Stimulated activated naive CD8-positive, alpha-beta T cell treated with anti-CD3 and anti-CD28 coated beads, Interleukin-15, Interleukin-2, amounts not matched to agents 100 U/mL and 50 U/mL, for 24 hours (primary cell): Measurements from ENCODE around the gene ARFIP1.
"Not testable (repeated sequence)": the region's sequence is repeated elsewhere in the genome, so short reads cannot be mapped to it uniquely, and the experiment has no call there.

ENCODE experiments used
- ATAC-seq: fragments of 150-1000 bp; cut with Tn5 transposase; one replicate; pipeline ENCODE4 v1.10.0; 2021
- DNase-seq: peaks from one replicate; pipeline ENCODE4 v3.0.0; 2021

Gene ARFIP1

GRCh38 chr4:152896811-152897210, 117.1 kb downstream of the ARFIP1 start:
- DNase-seq (no peak), ATAC-seq (no peak)

DNA sequence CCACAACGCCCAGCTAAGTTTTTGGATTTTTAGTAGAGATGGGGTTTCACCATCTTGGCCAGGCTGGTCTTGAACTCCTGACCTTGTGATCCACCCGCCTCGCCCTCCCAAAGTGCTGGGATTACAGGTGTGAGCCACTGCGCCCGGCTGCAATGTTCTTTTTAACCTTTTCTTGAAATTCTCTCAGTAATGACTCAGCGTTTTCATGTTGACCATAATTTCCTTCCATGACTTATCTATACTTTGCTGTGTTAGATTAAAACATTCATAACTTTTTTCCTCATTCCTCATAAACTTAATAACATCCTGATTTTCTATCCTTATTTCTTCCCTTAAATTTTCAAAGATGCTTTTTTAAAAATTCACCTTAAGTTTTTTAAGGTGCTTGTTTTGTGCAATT, 118.4 kb downstream of the ARFIP1 start:
- DNase-seq = not testable (repeated sequence)

DNA sequence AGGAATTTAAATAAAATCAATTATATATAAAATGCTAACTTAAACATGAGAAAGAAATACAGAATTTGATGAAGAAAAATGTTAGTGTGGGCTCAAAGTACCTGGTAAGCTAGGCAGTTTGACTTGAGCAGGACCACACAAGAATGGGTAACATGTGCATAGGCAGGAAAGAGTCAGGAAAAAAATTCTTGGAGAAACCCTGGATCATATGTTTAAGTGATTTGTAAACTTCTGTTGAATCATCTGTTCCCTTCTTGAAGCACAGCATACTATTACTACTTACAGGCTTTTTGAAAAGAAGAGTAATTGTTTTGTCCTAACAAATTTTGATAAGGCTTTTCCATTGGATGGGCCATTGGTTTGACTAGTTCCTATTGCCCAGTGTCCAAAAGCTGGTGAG, 118.9 kb downstream of the ARFIP1 start:
- DNase-seq (no peak), ATAC-seq (no peak)

More for the DNA sequence above, 118.4 kb downstream of the ARFIP1 start:
- not testable (repeated sequence) for ATAC-seq

GRCh38 chr4:152900395-152900794, 120.6 kb downstream of the ARFIP1 start:
- no peak for DNase-seq

GRCh38 chr4:152901205-152901604, 121.5 kb downstream of the ARFIP1 start:
- no peak for ATAC-seq
- DNase-seq = no peak

More at GRCh38 chr4:152900395-152900794, 120.6 kb downstream of the ARFIP1 start:
- ATAC-seq = no peak

- DNase-seq (no peak), ATAC-seq (no peak)
Observed at GRCh38 chr4:152903658-152904057, 123.9 kb downstream of the ARFIP1 start.

DNA sequence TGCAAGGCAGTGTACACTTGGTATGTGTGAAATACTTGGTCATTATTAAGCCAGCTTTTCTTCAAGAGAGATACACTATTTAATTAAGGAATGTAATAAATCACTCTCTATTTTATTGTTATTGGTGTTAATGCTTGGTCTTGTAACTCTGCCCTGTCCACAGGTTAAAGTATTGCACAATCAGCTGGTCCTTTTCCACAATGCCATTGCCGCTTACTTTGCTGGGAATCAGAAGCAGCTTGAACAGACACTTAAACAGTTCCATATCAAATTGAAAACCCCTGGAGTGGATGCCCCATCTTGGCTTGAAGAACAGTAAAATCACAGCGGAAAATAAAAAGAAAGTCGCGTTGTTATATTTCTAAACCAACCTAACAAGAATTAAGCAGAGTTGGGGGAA, 130.1 kb downstream of the ARFIP1 start:
- ATAC-seq = no peak

DNA sequence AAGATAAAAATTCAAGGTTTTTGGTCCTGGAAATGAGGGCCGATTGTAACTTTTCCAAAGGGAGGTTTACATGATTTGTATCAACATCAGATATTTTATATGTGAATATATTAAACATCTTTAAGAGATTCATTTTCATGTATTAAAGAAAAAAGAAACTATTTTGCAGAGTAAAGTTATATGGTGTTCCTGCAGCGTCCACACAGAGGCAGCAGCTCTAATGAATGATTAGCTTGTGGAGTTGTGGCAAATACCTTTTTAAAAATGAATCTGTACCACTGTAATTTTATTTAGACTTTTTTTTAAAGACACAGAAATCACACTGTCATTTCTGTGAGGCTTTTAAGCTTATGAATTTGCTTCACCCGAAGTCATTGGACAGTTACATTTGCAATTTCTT, 130.8 kb downstream of the ARFIP1 start:
- ATAC-seq (no peak), DNase-seq (no peak)

More for the DNA sequence above, 130.1 kb downstream of the ARFIP1 start:
- DNase-seq = no peak

GRCh38 chr4:152917543-152918395, 138.0 kb downstream of the ARFIP1 start:
- ATAC-seq (no peak), DNase-seq (no peak)

GRCh38 chr4:152919826-152920225, 140.1 kb downstream of the ARFIP1 start:
- no peak for DNase-seq
- no peak for ATAC-seq

DNA sequence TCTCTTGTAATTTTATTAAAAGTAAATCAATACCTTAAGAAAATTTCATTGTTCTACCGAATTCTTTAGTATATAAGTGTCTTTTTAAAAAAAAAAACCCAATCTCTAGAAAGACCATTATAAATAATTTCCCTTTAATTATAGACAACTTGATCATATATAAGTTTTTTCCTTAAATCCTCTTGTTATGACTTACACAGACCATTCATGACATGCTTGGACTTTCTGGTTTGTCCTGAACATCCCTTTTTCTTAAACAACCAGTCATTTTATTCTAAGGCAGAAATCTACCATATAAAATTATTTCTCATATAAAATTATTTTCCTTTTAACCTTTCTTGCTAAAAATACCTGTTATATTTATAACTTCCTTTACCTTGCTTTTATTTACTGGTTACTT, 141.0 kb downstream of the ARFIP1 start:
- ATAC-seq (no peak), DNase-seq (no peak)

GRCh38 chr4:152921284-152921683, 141.5 kb downstream of the ARFIP1 start:
- ATAC-seq = no peak

DNA sequence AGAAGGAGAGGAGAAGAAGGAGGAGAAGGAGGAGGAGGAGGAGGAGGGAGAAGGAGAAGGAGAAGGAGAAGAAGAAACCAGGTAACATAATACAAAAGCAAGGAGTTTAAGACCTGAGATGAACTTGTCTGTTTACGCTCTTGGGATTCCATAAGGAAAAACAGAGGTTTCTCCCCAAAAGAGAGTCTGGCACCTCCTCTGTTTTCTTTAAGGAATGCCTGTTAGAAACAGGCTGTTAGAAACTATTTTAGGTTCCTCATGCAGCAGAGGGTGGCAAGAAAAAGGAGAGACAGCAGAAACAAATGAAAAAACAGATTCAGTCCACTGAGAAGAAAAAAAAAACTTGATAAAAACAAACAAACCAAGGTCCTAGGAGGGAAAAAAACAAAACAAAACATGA, 146.1 kb downstream of the ARFIP1 start:
- no peak for ATAC-seq

More at GRCh38 chr4:152921284-152921683, 141.5 kb downstream of the ARFIP1 start:
- DNase-seq = no peak

GRCh38 chr4:152926959-152927358, 147.2 kb downstream of the ARFIP1 start:
- DNase-seq = no peak
- ATAC-seq = no peak

More for the DNA sequence above, 146.1 kb downstream of the ARFIP1 start:
- no peak for DNase-seq

DNA sequence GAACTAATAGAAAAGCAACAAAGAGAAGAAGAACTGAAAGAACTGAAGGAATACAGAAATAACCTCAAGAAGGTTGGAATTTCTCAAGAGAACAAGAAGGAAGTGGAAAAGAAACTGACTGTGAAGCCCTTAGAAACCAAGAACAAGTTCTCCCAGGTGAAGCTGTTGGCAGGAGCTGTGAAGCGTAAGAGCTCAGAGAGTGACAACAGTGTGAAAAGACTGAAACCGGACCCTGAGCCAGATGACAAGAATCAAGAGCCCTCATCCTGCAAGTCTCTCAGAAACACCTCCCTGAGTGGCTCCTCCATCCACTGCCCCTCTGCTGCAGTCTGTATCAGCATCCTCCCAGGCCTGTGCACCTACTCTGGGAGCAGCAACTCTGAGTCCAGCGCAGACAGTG, 148.0 kb downstream of the ARFIP1 start:
- ATAC-seq = no peak
- no peak for DNase-seq

GRCh38 chr4:152928286-152928685, 148.5 kb downstream of the ARFIP1 start:
- ATAC-seq = no peak
- DNase-seq = no peak

- DNase-seq (no peak), ATAC-seq (no peak)
Observed at GRCh38 chr4:152929888-152930287, 150.1 kb downstream of the ARFIP1 start.

DNA sequence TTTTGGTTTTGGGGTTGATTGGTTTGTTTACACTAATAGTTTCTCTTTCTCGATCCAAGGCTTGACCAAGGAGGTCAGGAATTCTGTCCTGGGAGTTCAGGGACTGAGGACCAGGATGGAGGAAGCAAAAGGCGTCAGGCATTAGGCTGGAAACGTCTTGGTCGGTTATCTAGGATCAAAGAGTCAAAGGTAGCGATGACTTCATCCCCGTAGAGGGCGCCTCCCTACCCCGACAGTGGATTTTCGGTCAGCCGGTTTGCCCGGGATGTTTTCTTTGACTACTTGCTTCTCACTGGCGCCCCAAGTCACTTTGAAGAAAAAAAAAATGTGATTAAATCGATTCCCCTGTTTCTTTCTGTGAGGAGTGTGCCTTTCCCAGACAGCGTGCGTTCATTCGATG, 155.4 kb downstream of the ARFIP1 start:
- DNase-seq (peak; percentile 24), ATAC-seq (no peak)

DNA sequence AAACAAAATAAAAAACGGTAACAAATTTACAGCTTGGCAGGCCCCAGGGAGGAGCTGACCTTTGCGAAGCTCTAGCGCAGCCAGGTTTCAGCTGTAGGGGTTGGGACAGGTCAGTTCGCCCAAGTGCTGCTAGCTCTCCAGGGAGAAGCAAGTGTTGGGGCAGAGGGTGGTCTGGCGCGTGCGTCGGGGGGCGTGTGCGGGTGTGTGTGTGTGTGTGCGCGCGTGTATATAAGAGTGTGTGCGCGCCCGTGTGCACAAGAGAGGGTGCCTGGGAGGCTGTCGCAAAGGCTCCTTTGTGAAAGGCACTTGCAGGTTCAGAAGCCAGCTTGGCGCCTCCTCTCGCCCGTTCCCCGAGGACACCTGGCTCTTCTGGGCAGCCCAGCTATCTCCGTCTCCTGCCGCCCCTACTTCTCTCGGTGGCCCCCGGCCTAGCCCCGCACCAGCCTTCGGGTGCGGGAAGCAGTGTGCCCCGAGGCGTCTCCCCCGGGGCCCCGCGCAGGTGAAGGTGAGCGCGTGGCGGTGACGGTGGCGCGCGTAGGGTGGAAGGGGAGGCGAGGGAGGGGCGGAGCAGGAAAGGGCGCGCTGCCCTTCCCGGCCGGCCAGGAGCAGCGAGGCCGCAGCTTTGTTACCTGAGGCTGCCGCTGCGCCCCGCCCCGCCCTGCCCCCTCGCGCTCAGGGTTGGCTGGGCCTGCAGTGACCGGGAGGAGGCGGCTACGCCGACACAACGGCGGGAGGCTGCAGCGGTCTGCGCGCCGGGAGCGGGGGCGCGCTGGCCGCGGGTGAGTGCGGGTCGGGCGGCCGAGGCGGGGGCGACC, 156.1 kb downstream of the ARFIP1 start, which contains the start of gene FHDC1:
Gene FHDC1 (plus strand): TSS at position 693 of the 815 bp plus-strand sequence. CDS start 6,735 bp downstream, outside the sequence.
- peak; percentile 12 for DNase-seq
- peak; percentile 34 for ATAC-seq

GRCh38 chr4:152936446-152937335, 156.9 kb downstream of the ARFIP1 start:
- ATAC-seq = peak; percentile 16
- peak; percentile 21 for DNase-seq

- no peak for DNase-seq
- no peak for ATAC-seq
Observed at GRCh38 chr4:152937336-152938236, 157.8 kb downstream of the ARFIP1 start.
